HAP-1 (cell line): Measurements from ENCODE around the gene YPEL2.
"Not testable (repeated sequence)": the region's sequence is repeated elsewhere in the genome, so short reads cannot be mapped to it uniquely, and the experiment has no call there.

Source experiments
- DNase-seq, 2 experiments: peaks; one replicate each; pipeline ENCODE4 v3.0.0-alpha.2; 2016 to 2020; ENCODE audit warnings: low spot score in 2 of 2
- H3K27me3 ChIP-seq: fragments of 250-450 bp; sonication (Bioruptor Pico); 2 replicates; pipeline ENCODE4 v1.5.1; 2020; ENCODE audit warnings: low read depth, mild to moderate bottlenecking, moderate library complexity
- H3K36me3 ChIP-seq: fragments of 250-450 bp; sonication (Bioruptor Pico); replicated peaks from 2 replicates; pipeline ENCODE4 v1.5.1; 2020; ENCODE audit warnings: mild to moderate bottlenecking
- H3K4me1 ChIP-seq: fragments of 250-450 bp; sonication (Bioruptor Pico); 2 replicates; pipeline ENCODE4 v1.5.1; 2020; ENCODE audit warnings: mild to moderate bottlenecking
- H3K4me3 ChIP-seq: fragments of 250-450 bp; sonication (Bioruptor Pico); 2 replicates; pipeline ENCODE4 v1.5.1; 2020; ENCODE audit warnings: mild to moderate bottlenecking, moderate library complexity
- H3K9me3 ChIP-seq: fragments of 250-450 bp; sonication (Bioruptor Pico); 2 replicates; pipeline ENCODE4 v1.5.1; 2020; ENCODE audit warnings: mild to moderate bottlenecking, moderate library complexity
- in situ Hi-C: fragments of 300-500 bp; cut with MboI; formaldehyde crosslinking; loops from 3 replicates; pipeline ENCODE4 v1.14.3; 2020; ENCODE audit warnings: low sequenced_read_pairs, inconsistent platforms, mixed read lengths

YPEL2 gene

DNA sequence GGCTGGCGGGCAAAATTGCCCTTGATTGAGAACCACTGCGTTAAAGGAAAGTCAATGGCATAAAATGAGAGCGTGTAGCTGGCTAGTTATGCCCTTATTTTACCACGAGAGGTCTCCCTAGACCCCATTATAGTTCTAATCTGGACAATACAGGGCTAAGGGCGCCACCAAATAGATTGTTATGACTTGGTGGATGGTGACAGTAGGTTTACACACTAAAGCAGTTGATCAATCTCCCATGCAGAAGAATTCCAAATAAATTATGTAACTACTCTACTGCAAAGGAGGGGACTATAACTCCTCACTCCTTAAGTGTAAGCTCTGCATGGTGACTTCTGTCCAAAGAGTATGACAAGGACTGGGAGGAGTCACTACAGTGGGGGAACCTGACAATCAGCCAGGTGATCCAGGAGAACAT is 20.4 kb upstream of the YPEL2 start:
- peak; percentile 62 to 86 for DNase-seq
- in situ Hi-C loops: loop anchor here (5.0 to 25.0 kb wide), 3 partner anchors 131 to 726 kb away; no protein-coding TSS in a partner anchor
- Histone ChIP-seq H3K9me3 (no peaks in the 10 kb centered on the region), H3K36me3 (no peaks in the 10 kb centered on the region), H3K4me3 (no peak overlapping the region), H3K27me3 (no peaks in the 10 kb centered on the region), H3K4me1 (no peaks in the 10 kb centered on the region)

DNA sequence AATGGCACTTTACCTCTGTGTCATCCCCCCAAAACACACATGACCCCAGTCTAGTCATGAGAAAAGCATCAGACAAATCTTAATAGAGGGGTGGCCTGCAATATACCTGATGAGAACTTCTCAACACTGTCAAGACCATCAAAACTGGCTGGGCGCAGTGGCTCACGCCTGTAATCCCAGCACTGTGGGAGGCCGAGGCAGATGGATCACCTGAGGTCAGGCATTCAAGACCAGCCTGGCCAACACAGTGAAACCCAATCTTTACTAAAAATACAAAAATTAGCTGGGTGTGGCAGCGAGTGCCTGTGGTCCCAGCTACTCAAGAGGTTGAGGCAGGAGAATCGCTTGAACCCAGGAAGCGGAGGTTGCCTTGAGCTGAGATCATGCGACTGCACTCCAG is 19.9 kb upstream of the YPEL2 start:
- H3K27me3 ChIP-seq: not testable (repeated sequence)
- in situ Hi-C loops: loop anchor here (5.0 to 25.0 kb wide), 3 partner anchors 131 to 726 kb away; no protein-coding TSS in a partner anchor

DNA sequence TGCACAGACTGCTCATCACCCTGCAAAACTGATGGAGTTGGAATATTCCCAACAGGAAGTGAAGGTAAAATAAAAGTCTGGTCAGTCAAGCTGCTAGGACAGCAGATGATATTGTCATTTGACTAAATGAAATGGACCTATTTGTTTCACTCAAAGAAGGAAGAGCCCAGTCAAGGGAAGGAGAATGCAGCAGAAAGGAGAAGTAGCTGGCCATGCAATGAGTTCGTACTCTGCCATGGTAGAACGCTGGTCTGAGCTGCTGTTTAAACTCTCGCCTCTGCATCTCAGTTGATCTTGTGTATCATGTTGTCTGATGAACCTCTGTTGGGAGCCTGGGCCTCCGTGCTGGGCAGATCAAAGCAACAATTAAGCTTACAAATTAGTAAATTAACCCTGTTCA is 15.6 kb upstream of the YPEL2 start:
- in situ Hi-C loops: loop anchor here (25.0 kb wide), 2 partner anchors 596 to 721 kb away; no protein-coding TSS in a partner anchor
- H3K27me3 ChIP-seq: no peaks in the 10 kb centered on the region
- H3K9me3 ChIP-seq: no peaks in the 10 kb centered on the region
- no peaks in the 10 kb centered on the region for H3K4me1 ChIP-seq
- no peak for DNase-seq
- no peak overlapping the region for H3K4me3 ChIP-seq
- no peaks in the 10 kb centered on the region for H3K36me3 ChIP-seq

More for the DNA sequence above, 19.9 kb upstream of the YPEL2 start:
- H3K4me3 ChIP-seq, DNase-seq, H3K9me3 ChIP-seq, H3K36me3 ChIP-seq, H3K4me1 ChIP-seq: not testable (repeated sequence)

DNA sequence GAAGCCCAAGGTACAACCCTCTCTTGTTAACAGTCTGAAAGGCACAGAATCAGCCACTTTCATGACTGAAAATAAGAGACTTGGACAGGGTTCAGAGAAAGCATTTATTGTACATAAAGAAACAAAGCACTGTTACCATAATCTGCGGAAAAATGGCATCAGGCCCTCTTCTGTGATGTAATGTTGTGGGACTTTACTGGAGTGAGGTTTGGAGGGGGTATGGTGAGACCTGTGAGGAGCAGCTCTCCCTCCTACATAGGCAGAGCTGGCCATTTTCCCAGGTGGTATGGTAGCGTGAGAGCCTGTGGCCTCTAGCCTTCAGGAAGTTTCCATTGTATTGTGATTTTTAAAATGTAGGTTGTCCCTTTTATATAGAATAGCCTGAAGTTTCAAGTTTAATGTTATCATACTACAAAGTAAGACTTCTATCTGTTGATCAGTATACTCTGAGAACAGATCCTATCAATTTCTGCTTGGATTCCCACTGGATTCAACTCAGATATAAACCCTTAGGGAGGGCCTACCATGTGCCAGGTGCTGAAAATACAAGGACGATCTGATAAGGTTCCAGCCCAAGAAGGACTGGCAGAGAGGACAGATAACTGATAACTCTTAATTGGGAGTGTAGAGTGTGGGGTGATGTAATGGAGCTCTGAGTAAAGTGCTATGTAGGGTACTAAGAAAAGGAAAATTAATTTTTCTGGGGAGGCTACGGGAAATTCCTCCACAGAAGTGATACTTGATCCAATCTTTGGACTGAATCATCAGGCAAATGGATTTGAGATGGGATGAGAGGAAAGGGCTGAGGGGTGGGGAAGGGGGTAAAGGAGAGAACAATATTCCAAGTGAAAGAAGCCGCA is 4.1 kb upstream of the YPEL2 start:
- DNase-seq: no peak
- in situ Hi-C loops: no loop called here
- Histone ChIP-seq H3K4me3 (no peak overlapping the region), H3K36me3 (no peaks in the 10 kb centered on the region), H3K27me3 (no peaks in the 10 kb centered on the region; the same call in 1 of the 2 replicates), H3K4me1 (peaks cover 11% of the 10 kb centered on the region), H3K9me3 (no peaks in the 10 kb centered on the region)

DNA sequence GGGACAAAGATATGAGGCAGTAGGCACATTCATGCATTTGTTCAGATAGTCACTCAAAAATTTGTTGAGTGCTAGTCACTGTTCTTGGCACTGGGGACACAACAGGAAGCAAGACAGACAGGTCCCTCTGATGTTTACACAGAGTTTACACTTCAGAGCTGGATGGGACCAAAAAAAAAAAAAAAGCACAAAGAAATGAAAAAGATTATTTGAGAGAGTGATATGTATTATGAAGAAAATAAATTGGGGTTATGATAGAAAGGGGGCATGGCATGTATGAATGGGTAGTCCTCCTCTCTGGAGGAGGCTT is 3.5 kb upstream of the YPEL2 start:
- H3K4me1 ChIP-seq: peaks cover 14% of the 10 kb centered on the region
- no peak overlapping the region for H3K4me3 ChIP-seq
- no peaks in the 10 kb centered on the region for H3K36me3 ChIP-seq
- in situ Hi-C loops: no loop called here
- H3K27me3 ChIP-seq: peaks cover 4% of the 10 kb centered on the region
- DNase-seq: no peak
- no peaks in the 10 kb centered on the region for H3K9me3 ChIP-seq

DNA sequence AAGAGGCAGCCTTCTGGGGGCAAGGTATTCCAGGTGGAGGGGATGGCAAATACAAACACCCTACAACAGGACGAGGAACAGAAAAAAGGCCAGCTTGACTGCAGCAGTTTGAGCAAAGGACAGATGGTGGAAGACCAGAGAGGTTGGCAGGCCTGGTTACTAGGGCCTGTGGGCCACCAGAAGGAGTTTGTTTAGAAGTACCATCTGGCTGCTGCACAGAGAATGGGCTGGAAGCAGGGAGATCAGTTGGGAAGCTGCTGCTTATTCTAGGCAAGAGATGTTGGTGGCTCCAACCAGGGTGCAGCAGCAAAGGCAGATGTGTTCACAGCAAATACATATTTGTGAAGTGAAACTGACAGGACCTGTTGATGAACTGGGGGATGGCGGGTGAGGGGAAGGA is 2.9 kb upstream of the YPEL2 start:
- Histone ChIP-seq H3K27me3 (peaks cover 4% of the 10 kb centered on the region), H3K36me3 (no peaks in the 10 kb centered on the region), H3K9me3 (no peaks in the 10 kb centered on the region), H3K4me3 (no peak overlapping the region), H3K4me1 (peaks cover 14% of the 10 kb centered on the region)
- DNase-seq: no peak
- in situ Hi-C loops: no loop called here

DNA sequence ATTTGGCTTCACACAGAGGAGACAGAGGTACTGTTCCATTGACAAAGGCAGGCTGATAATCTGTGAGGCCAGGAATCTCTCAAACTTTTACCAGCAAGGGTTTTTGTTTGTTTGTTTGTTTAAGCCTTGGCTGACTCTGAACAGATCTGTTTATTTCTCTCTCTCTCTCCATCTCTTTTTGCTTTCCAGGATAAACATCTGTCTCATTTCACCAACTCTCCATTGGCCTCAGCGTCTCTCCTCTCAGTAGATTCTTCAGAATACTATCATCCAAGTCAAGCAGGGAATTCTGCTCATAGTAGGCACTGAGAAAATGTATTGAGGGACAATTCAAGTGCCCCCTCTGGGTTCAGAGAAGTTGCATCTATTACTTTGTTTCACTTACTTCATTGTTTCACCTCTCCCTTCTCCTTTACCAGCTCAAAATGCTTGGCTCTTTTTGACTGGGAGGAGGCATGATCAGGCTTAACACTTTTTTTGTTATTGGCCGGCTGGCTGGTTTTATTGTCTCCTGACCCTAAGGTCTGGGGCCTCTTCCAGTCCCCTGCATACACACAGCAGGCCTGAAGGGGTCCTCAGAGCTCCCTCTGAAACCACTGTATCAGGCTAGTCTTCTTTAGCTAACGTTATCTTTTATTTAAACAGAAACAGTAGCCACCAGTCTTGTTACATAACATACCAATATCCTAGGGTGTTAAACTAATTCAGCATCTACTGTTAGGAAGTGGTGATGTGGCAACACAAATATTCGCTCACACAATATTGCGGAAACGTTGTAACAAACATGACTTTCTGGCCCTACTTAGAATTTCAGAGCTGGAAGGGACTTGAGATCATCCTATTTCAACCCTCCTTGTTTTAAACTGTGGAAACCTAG is 2.0 kb upstream of the YPEL2 start:
- peak; percentile 83 to 90 for DNase-seq
- peaks cover 4% of the 10 kb centered on the region for H3K27me3 ChIP-seq
- H3K4me1 ChIP-seq: peaks cover 14% of the 10 kb centered on the region
- in situ Hi-C loops: no loop called here
- no peaks in the 10 kb centered on the region for H3K9me3 ChIP-seq
- H3K4me3 ChIP-seq: no peak overlapping the region
- no peaks in the 10 kb centered on the region for H3K36me3 ChIP-seq

DNA sequence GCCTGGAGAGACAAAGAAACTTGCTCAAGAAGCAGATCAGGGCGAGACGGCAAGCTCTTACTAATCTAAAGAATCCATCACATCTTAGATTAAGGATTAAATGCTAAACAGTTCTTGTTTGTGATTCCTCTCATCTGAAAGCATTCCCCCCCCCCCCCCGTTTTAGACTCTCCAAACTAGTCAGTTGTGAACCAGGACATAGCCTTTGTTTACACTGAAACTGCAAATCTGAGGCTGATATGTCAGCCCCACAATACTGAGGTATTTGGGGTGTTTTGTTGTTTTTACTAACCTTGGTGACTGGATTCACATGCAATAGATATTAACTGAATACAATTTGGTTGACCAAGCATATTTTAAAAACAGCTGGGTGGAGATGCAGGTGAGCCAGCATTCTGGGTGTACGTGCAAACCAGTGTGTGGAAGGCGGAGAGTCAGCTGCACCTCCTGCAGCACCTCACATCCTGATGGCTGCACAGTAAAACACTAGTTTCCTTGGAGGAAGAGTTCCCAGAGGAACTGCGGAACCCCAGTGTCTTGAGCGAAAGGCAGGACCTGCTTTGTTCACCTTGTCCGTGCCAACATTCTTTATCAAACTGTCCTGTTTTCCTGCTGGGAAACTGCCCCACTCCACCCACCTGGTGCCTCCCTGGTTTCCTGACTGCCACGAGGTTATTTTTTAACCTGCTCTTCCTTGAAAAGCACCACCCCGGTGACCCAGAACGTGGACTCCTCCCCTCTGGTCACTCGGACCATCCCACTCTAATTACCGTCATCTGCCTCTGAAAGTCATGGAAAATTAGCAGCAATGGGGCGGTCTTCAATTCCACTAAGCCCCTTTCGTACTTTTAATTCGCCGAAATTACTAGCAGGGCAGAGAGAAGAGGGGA is 1.2 kb upstream of the YPEL2 start:
- H3K27me3 ChIP-seq: peaks cover 4% of the 10 kb centered on the region
- no peak overlapping the region for H3K4me3 ChIP-seq
- no peaks in the 10 kb centered on the region for H3K9me3 ChIP-seq
- no peaks in the 10 kb centered on the region for H3K36me3 ChIP-seq
- DNase-seq: no peak
- H3K4me1 ChIP-seq: peaks cover 14% of the 10 kb centered on the region
- in situ Hi-C loops: no loop called here

DNA sequence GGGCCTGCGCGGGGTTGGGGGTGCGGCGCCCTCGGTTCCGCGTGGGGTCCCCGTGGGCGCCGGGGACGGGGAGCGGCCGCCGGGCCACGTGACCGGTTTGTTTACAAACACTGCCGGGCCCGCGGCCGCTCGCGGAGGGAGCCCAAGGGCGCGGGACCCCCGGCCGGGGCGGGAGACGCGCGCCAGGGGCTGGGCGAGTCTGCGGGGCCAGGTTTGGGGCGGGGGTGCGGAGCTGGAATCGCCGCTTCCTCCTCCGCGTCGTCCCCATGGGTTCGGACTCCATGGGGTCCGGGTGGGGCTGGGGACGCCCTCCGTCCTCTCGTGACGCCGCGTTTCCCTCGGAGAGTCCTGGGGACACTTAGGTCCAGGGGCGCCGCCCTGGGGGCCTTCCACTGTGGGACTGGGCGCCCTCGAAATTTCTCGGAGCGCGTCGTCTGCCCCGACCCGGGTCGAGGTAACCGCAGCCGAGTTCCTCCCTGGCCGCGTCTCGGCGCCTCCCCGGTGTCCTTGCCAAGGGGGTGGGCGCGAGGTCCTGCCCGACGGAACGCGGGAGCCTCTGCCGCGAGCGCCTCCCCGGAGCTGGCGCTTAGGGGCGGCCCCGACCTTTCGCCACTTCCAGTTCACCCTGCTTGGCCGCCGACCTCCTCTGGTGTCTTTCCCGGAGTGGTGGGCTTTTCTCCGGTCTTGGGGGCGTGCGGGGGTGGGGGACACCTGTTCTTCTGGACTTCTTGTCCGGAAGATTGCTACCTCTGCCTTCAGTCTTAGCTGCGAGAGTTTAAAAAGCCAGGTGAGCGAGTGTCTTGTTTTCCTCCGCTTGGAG is 684 bp downstream of the YPEL2 start:
- H3K4me1 ChIP-seq: peaks cover 14% of the 10 kb centered on the region
- in situ Hi-C loops: no loop called here
- H3K9me3 ChIP-seq: no peaks in the 10 kb centered on the region
- peak overlapping the region; percentile 57 for H3K4me3 ChIP-seq
- H3K36me3 ChIP-seq: no peaks in the 10 kb centered on the region
- peaks cover 4% of the 10 kb centered on the region for H3K27me3 ChIP-seq
- peak in 1 of 2 experiments; percentile 41 for DNase-seq

DNA sequence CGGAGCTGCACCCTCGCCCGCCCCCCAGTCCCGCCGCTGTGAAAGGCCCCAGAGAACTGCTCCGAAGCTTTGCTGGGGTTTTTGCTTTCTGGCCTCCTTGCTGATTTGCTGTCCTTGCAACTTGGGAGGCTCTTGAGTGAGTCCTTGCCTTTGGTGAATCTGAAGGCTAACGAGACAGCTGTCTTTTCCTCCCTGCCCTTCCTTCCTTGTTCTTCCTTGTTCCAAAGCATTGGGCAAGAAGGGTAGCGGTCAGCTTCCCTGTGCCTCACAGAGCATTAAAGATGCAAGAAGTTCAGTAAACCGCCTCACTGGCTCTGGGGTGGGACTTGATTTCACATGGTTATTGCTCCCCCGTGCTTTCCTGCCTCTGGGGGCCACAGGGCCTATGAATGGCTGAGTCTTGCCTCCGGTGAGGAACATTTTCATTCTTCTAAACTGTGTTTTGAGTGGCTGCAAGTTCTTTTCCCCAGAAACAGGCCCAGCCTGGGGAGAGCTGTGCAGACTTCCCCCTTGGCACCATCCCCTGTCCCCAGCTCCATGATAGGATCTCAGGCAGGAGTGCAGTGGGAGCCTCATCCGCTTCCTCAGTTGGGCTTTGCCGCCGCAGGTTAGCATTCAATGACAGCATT is 1.4 kb downstream of the YPEL2 start:
- Histone ChIP-seq H3K4me1 (peaks cover 14% of the 10 kb centered on the region), H3K9me3 (no peaks in the 10 kb centered on the region), H3K27me3 (peaks cover 4% of the 10 kb centered on the region), H3K4me3 (peak overlapping the region; percentile 57), H3K36me3 (no peaks in the 10 kb centered on the region)
- in situ Hi-C loops: no loop called here
- DNase-seq: peak in 1 of 2 experiments; percentile 22

DNA sequence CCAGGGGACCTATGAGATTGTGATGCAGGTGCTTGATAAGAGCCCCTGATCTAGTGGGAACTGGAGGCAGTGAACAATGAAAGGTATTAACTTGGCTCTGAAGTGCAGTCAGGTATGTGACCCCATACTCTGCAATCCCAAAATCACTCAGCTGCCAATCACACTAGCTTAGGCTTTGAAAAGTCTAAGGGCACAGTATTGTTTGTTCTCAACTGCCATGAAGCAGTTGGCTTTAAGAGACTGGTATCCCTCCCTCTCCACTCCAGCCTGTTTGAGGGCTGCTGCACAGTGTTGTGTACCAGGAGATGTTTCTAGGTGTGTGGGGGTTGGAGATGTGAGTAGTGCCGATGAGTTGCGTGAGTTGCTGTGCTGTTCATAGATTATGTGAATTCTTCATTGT is 2.4 kb downstream of the YPEL2 start:
- H3K27me3 ChIP-seq: peaks cover 4% of the 10 kb centered on the region
- no peak for DNase-seq
- in situ Hi-C loops: no loop called here
- no peak overlapping the region for H3K4me3 ChIP-seq
- H3K4me1 ChIP-seq: peaks cover 14% of the 10 kb centered on the region
- no peaks in the 10 kb centered on the region for H3K9me3 ChIP-seq
- H3K36me3 ChIP-seq: no peaks in the 10 kb centered on the region

DNA sequence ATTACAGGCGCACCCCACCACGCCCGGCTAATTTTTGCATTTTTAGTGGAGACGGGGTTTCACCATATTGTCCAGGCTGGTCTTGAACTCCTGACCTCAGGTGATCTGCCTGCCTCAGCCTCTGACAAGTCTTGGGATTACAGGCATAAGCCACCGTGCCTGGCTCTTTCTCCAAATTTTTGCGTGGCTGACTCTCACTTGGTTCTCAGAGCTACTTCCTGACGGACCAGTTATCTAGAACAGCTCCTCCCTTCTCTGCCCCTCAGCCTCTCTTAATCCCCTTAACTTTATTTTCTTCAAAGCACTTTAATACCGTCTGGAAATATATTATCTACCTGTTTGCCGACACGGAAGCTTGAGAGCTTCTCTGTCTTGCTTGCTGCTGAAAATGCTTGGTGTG is 4.2 kb downstream of the YPEL2 start:
- H3K4me3 ChIP-seq: no peak overlapping the region
- H3K9me3 ChIP-seq: no peaks in the 10 kb centered on the region
- H3K4me1 ChIP-seq: peaks cover 7% of the 10 kb centered on the region; the same call in 1 of the 2 replicates
- no peak for DNase-seq
- peaks cover 4% of the 10 kb centered on the region for H3K27me3 ChIP-seq
- in situ Hi-C loops: no loop called here
- no peaks in the 10 kb centered on the region for H3K36me3 ChIP-seq
